HPDE6-E6E7 (cell line): ENCODE data around the gene PARVA.

Source experiments
- DNase-seq: peaks from one replicate; pipeline ENCODE4 v3.0.0; 2011; ENCODE audit warnings: missing footprints; ENCODE audit errors: extremely low spot score

PARVA gene

GRCh38 chr11:12456651-12457579 lies 79.5 kb downstream of the PARVA start:
- no peak for DNase-seq

- DNase-seq = no peak
Observed at GRCh38 chr11:12458042-12458441, 80.7 kb downstream of the PARVA start.

- no peak for DNase-seq
Observed at GRCh38 chr11:12459374-12459773, 82.0 kb downstream of the PARVA start.

- DNase-seq = no peak
Observed at GRCh38 chr11:12459865-12460444, 82.6 kb downstream of the PARVA start.

GRCh38 chr11:12460466-12460865 lies 83.1 kb downstream of the PARVA start:
- DNase-seq = no peak

- DNase-seq = no peak
Observed at GRCh38 chr11:12461516-12461915, 84.1 kb downstream of the PARVA start.

- DNase-seq = no peak
Observed at GRCh38 chr11:12464303-12464702, 86.9 kb downstream of the PARVA start.

GRCh38 chr11:12465332-12465731 lies 88.0 kb downstream of the PARVA start:
- DNase-seq = no peak

- DNase-seq = no peak
Observed at GRCh38 chr11:12467610-12468009, 90.2 kb downstream of the PARVA start.

- DNase-seq = no peak
Observed at GRCh38 chr11:12469451-12469850, 92.1 kb downstream of the PARVA start.

- no peak for DNase-seq
Observed at GRCh38 chr11:12470236-12470635, 92.9 kb downstream of the PARVA start.

- DNase-seq = no peak
Observed at GRCh38 chr11:12472401-12473005, 95.1 kb downstream of the PARVA start.

- DNase-seq = no peak
Observed at GRCh38 chr11:12473381-12473780, 96.0 kb downstream of the PARVA start.

- DNase-seq = no peak
Observed at GRCh38 chr11:12474871-12475270, 97.5 kb downstream of the PARVA start.

- DNase-seq = peak; percentile 19
Observed at GRCh38 chr11:12478743-12479142, 101.4 kb downstream of the PARVA start.

- no peak for DNase-seq
Observed at GRCh38 chr11:12480401-12480800, 103.0 kb downstream of the PARVA start.

GRCh38 chr11:12482839-12483238 lies 105.5 kb downstream of the PARVA start:
- no peak for DNase-seq

- DNase-seq = no peak
Observed at GRCh38 chr11:12483604-12484003, 106.2 kb downstream of the PARVA start.

GRCh38 chr11:12485328-12485727 lies 108.0 kb downstream of the PARVA start:
- no peak for DNase-seq

- DNase-seq = no peak
Observed at GRCh38 chr11:12489246-12489772, 111.9 kb downstream of the PARVA start.

GRCh38 chr11:12494699-12495098 lies 117.3 kb downstream of the PARVA start:
- no peak for DNase-seq

- DNase-seq = no peak
Observed at GRCh38 chr11:12496181-12497025, 119.0 kb downstream of the PARVA start.
